ENCODE measurements around the gene POLR3E.
"Not testable (repeated sequence)": the region's sequence is repeated elsewhere in the genome, so short reads cannot be mapped to it uniquely, and the experiment has no call there.

The POLR3E gene

GRCh38 chr16:22347100-22347820 lies 50.1 kb downstream of the POLR3E start:
- no peak for TF ChIP-seq CTCF (IDR thresholded peaks at IDR 0.05; ENCODE audit: extremely low read depth, insufficient read depth, missing control alignments)
- DNase-seq (ENCODE audit: low spot score): no peak
- in situ Hi-C loops (cut with MboI; ENCODE audit: low pct_unique_long_range_greater_than_20kb, low sequenced_read_pairs, unreplicated experiment): no loop called here

GRCh38 chr16:22348291-22348690 lies 51.1 kb downstream of the POLR3E start:
- in situ Hi-C loops (cut with MboI; ENCODE audit: low pct_unique_long_range_greater_than_20kb, low sequenced_read_pairs, unreplicated experiment): no loop called here
- DNase-seq (ENCODE audit: low spot score): no peak
- no peak for TF ChIP-seq CTCF (IDR thresholded peaks at IDR 0.05; ENCODE audit: extremely low read depth, insufficient read depth, missing control alignments)

GRCh38 chr16:22351017-22351416 lies 53.8 kb downstream of the POLR3E start:
- in situ Hi-C loops (cut with MboI; ENCODE audit: low pct_unique_long_range_greater_than_20kb, low sequenced_read_pairs, unreplicated experiment); DNase-seq (ENCODE audit: low spot score): not testable (repeated sequence)

DNA sequence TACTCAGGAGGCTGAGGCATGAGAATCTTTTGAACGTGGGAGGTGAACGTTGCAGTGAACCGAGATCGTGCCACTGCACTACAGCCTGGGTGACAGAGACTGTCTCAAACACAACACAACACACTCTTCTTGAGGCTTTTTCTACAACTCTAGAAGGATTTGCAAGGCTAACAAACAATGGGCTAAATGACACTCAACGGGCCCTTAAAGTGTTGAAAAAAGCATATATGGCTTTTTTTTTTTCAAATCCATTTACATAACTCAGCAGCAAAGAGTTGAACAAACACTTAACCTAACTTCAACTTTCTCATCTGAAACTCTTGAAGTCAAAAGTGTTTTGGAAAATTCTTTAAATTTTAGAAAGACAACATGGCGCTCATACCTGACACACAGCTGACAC lies 54.9 kb downstream of the POLR3E start:
- in situ Hi-C loops (cut with MboI; ENCODE audit: low pct_unique_long_range_greater_than_20kb, low sequenced_read_pairs, unreplicated experiment): no loop called here
- no peak for DNase-seq (ENCODE audit: low spot score)

DNA sequence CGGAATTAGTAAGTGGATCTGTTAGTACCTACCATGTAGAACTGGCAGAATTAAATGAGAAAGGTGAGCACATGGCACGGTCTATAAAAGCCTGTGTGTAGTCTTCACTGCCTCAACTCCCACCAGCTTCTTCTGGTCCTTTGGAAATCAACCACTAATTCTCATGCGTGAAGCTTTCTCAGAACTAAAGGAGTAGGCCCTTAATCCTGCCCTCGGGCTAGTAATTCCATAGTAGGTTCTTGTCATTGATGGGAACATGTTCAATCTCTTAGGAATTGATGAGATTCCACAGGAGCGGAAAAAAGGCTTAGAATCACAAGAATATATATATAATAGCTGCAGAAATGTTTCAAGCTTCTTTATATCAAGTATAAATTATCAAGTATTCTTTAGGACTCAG lies 55.5 kb downstream of the POLR3E start:
- in situ Hi-C loops (cut with MboI; ENCODE audit: low pct_unique_long_range_greater_than_20kb, low sequenced_read_pairs, unreplicated experiment): no loop called here
- TF ChIP-seq CTCF (IDR thresholded peaks at IDR 0.05; ENCODE audit: extremely low read depth, insufficient read depth, missing control alignments): no peak
- DNase-seq (ENCODE audit: low spot score): no peak

More for the DNA sequence above, 54.9 kb downstream of the POLR3E start:
- TF ChIP-seq CTCF (IDR thresholded peaks at IDR 0.05; ENCODE audit: extremely low read depth, insufficient read depth, missing control alignments): no peak

DNA sequence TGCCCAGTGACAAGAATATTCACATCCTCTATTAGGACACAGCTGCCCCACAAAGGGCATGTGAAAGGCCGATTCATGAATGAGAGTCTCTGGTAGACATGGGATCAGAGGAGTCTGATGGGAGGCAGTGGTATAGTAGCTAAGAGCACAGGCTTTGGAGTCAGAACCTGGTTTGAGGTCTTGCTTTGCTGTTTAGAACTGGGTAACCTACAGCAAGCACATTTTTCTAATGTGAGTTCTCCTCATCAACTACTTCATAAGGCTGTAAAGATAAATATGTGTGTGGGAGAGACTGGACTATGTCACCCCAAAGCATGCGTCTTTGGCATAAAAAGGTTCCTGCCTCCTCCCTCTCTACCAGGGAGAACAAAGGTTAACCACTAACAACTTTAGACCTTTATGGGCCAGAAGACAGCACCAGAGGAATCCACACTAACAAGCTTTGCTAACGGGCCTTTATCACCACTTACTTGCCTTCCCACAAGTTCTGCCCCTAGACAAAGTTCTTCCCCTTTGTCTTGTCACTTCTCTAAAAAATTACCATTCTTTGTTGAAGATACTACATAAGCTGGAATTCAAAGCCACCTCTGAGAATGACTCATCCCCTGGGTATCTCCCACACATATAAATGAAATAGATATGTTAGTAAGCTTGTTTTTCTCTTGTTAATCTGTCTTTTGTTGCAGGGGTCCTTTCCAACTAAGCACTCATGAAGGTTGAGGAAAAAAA lies 56.1 kb downstream of the POLR3E start:
- no peak for TF ChIP-seq CTCF (IDR thresholded peaks at IDR 0.05; ENCODE audit: extremely low read depth, insufficient read depth, missing control alignments)
- in situ Hi-C loops (cut with MboI; ENCODE audit: low pct_unique_long_range_greater_than_20kb, low sequenced_read_pairs, unreplicated experiment): no loop called here
- peak; percentile 27 for DNase-seq (ENCODE audit: low spot score)

DNA sequence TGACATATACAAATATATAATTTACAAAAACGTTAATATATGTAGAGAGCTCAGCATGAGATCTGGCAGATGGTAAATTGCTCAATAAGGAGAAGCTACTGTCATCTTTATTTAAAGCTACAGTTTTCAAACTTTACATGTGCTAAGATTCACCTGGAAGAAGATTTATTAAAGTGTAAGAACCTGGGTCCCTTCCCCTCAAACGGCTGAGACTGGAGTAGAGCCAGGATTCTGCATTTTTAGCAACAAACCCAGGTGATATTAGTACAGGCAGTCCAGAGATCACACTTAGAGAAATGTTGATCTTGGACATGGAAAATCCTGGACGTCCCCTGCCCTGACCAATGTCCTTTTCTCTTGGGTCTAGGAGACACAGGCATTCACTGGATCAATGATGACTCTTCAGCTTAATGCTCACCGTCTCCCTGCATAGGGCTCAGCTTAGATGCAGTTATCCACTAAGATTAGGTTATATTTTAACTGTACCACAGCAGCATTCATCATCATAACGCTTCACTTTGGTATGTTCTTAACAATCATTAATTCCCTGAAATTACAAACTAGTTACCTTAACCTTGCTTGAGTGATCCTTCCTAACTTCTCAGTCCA lies 56.8 kb downstream of the POLR3E start:
- no peak for DNase-seq (ENCODE audit: low spot score)
- in situ Hi-C loops (cut with MboI; ENCODE audit: low pct_unique_long_range_greater_than_20kb, low sequenced_read_pairs, unreplicated experiment): no loop called here
- no peak for TF ChIP-seq CTCF (IDR thresholded peaks at IDR 0.05; ENCODE audit: extremely low read depth, insufficient read depth, missing control alignments)

Measured in GM13977 (cell line).